ENCODE measurements around the gene PDS5A.
"Not testable (repeated sequence)": the region's sequence is repeated elsewhere in the genome, so short reads cannot be mapped to it uniquely, and the experiment has no call there.

The PDS5A gene

DNA sequence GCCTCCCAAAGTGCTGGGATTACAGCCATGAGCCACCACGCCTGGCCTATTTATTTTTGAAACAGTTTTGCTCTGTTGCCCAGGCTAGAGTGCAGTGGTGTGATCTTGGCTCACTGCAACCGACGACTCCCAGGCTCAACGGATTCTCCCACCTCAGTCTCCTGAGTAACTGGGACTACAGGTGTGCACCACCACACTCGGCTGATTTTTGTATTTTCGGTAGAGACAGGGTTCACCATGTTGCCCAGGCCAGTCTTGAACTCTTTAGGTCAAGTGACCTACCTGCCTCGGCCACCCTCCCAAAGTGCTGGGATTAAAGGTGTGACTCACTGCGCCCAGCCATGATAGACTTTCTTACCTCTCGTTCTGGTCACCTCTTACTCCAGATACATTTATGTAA is 155.8 kb downstream of the PDS5A start:
- DNase-seq, result no peak

DNA sequence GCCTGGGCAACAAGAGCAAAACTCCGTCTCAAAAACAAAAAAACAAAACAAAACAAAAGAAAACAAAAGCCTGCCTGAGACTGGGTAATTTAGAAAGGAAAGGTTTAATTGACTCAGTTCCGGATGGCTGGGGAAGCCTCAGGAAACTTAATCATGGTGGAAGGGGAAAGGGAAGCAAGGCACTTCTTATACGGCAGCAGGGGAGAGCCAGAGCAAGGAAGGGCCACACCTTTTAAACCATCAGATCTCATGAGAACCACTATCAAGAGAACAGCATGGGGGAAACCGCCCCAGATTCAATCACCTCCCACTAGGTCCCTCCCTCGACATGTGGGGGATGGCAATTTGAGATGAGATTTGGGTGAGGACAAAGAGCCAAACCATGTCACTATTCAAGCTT is 157.5 kb downstream of the PDS5A start:
- no peak for DNase-seq

- DNase-seq, result no peak
Measured at GRCh38 chr4:39818646-39819045, 159.1 kb downstream of the PDS5A start.

GRCh38 chr4:39814403-39815185 is 163.1 kb downstream of the PDS5A start:
- no peak for DNase-seq

DNA sequence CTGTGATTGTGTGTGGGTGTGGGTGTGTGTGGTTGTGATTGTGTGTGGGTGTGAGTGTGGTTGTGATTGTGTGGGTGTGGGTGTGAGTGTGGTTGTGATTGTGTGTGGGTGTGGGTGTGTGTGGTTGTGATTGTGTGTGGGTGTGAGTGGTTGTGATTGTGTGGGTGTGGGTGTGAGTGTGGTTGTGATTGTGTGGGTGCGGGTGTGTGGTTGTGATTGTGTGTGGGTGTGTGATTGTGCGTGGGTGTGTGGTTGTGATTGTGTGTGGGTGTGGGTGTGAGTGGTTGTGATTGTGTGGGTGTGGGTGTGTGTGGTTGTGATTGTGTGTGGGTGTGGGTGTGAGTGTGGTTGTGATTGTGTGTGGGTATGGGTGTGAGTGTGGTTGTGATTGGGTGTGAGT is 163.9 kb downstream of the PDS5A start:
- DNase-seq, result not testable (repeated sequence)

DNA sequence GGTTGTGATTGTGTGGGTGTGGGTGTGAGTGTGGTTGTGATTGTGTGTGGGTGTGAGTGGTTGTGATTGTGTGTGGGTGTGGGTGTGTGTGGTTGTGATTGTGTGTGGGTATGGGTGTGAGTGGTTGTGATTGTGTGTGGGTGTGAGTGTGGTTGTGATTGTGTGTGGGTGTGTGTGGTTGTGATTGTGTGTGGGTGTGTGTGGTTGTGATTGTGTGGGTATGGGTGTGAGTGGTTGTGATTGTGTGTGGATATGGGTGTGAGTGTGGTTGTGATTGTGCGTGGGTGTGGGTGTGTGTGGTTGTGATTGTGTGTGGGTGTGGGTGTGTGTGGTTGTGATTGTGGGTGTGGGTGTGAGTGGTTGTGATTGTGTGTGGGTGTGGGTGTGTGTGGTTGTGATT is 164.7 kb downstream of the PDS5A start:
- DNase-seq, result not testable (repeated sequence)

- no peak for DNase-seq
Measured at GRCh38 chr4:39812500-39812899, 165.2 kb downstream of the PDS5A start.

DNA sequence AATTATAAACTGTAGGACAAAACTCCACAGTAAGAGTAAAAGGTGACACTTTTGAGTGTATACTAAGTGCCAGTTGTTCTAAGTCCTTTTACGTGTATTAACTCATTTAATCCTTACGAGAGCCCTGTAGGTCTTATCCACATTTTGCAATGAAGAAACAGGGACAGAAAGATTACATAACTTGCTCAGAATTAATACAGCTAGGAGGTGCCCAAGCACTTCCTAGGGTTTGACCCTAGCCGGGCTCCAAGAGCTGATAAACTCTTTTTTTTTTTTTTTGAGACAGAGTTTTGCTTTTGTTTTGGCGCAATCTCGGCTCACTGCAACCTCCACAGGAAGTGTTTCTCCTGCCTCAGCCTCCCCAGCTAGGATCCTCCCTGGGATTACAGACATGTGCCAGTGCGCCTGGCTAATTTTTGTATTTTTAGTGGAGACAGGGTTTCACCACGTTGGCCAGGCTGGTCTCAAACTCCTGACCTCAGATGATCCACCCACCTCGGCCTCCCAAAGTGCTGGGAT is 169.4 kb downstream of the PDS5A start:
- peak in 1 of 2 donors; percentile 7 for DNase-seq

DNA sequence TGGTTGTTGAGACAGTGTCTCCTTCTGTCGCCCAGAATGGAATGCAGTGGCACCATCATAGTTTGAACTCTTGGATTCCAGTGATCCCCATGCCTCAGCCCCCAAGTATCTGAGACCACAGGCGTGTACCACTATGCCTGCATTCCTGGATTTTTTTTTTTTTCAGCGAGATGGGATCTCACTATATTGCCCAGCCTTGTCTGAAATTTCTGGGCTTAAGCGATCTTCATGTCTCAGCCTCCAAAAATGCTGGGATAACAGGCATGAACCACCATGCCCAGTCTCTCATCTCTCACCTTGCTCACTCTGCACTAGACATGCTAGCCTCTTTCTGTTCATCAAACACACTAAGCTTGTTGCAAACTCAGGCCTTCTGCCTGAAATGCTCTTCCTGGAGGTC is 175.7 kb downstream of the PDS5A start:
- DNase-seq, result no peak

GRCh38 chr4:39792976-39793375 is 184.7 kb downstream of the PDS5A start:
- not testable (repeated sequence) for DNase-seq

DNA sequence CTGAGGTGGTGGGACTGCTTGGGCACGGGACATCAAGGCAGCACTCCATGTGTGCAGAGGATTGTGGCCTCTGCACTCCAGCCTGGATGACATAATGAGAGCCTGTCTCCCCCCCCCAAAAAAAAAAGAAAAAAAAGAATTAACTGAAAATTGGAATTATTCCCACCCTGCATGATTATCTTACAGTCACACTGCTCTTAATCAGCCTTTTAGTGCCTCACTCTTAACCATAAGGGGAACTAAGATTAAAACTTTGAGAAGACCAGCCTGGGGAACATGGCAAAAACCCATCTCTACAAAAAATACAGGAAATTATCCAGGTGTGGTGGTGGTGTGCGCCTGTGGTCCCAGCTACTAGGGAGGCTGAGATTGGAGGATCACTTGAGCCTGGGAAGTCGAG is 185.2 kb downstream of the PDS5A start:
- no peak for DNase-seq

DNA sequence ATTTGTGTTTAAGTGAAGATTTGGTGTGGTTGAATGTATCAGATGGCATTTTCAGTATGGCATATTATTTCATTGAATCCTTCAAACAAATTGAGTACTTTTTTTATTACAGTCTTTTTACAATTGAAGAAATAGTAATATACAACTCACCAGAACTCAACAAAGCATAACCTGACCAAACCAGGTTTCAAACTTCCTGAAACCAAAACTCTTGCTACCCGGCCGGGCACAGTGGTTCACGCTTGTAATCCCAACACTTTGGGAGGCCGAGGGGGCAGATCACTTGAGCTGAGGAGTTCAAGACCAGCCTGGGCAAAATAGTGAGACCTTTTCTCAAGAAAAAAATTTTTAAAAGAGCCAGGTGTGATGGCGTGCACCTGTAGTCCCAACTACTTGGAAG is 185.6 kb downstream of the PDS5A start:
- DNase-seq, result no peak

GRCh38 chr4:39786838-39787237 is 190.9 kb downstream of the PDS5A start:
- no peak for DNase-seq

GRCh38 chr4:39785083-39785482 is 192.6 kb downstream of the PDS5A start:
- no peak for DNase-seq

DNA sequence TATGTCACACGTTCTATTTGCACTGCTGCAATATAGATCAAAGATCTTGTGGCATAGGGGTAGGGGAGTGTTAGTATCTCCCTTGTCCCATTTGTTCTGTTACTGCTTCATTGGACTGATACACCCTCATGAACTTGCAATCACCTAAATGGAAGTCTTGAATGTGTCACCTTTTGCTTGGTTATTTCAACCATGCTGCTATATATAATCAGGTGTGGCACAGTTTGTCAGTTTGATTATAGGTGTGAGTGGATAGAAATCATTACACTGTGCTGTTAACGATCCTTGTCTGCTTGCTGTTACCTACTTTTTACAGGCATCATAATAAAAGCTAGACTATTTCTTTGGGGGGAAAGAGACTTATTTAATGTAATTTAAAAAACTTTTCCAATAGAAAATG is 195.7 kb downstream of the PDS5A start:
- DNase-seq, result not testable (repeated sequence)

Data from inflammatory macrophage treated with lipopolysaccharide for 1 hour (primary cell).